Activated naive CD8-positive, alpha-beta T cell treated with anti-CD3 and anti-CD28 coated beads, Interleukin-2, amount 50 U/mL, for 24 hours (primary cell): ENCODE measurements around the gene CACNA1C.
A peak's percentile ranks its signal among the peaks of the same experiment; 100 is the strongest.

Source experiments
- ATAC-seq: fragments of 150-1000 bp; cut with Tn5 transposase; one replicate; pipeline ENCODE4 v1.10.0; 2021
- DNase-seq: peaks from one replicate; pipeline ENCODE4 v3.0.0; 2021
- H3K27ac Mint-ChIP-seq: one replicate; pipeline ENCODE4 v1.8.0; 2021; ENCODE audit warnings: mild to moderate bottlenecking, mixed read lengths
- H3K27me3 Mint-ChIP-seq: one replicate; pipeline ENCODE4 v1.8.0; 2021; ENCODE audit warnings: mixed read lengths
- H3K36me3 Mint-ChIP-seq: one replicate; pipeline ENCODE4 v1.8.0; 2021; ENCODE audit warnings: low read depth, mixed read lengths
- H3K4me1 Mint-ChIP-seq: one replicate; pipeline ENCODE4 v1.8.0; 2021; ENCODE audit warnings: mixed read lengths
- H3K4me3 Mint-ChIP-seq: one replicate; pipeline ENCODE4 v1.8.0; 2021; ENCODE audit warnings: mild to moderate bottlenecking, moderate library complexity, mixed read lengths
- H3K9me3 Mint-ChIP-seq: one replicate; pipeline ENCODE4 v1.8.0; 2021; ENCODE audit warnings: mixed read lengths

CACNA1C gene

GRCh38 chr12:2019126-2019525, 33.7 kb upstream of the CACNA1C start:
- H3K4me1 Mint-ChIP-seq: peaks cover 5% of the 10 kb centered on the region
- no peak for ATAC-seq
- H3K9me3 Mint-ChIP-seq: no peaks in the 10 kb centered on the region
- H3K36me3 Mint-ChIP-seq: no peaks in the 10 kb centered on the region
- no peak overlapping the region for H3K27ac Mint-ChIP-seq
- H3K27me3 Mint-ChIP-seq: peaks cover 19% of the 10 kb centered on the region
- no peak for DNase-seq
- H3K4me3 Mint-ChIP-seq: no peak overlapping the region

DNA sequence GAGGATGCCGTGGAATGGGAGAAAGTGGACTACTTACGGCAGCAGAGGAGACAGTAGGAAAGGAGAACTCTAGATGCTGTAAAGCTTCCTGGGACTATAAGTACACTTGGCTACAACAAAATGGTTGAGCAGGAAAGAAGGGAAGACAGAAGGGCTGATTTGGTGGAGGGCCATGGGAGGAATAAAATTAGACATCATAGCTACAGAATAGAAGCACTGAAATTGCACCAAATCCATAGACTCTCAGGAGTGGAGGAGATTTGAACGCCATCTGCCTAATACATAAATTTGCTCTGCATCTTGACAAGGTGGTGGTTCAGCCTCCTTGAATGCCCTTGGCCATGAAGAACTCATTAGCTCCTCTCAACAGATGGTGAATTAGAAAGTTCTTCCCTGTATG, 32.3 kb upstream of the CACNA1C start:
- Mint-ChIP-seq H3K36me3 (no peaks in the 10 kb centered on the region), H3K4me3 (no peak overlapping the region), H3K27me3 (peaks cover 19% of the 10 kb centered on the region), H3K4me1 (peaks cover 5% of the 10 kb centered on the region), H3K27ac (no peak overlapping the region), H3K9me3 (no peaks in the 10 kb centered on the region)
- DNase-seq (no peak), ATAC-seq (no peak)

- H3K9me3 Mint-ChIP-seq: no peaks in the 10 kb centered on the region
- H3K27ac Mint-ChIP-seq: no peak overlapping the region
- ATAC-seq: no peak
- no peaks in the 10 kb centered on the region for H3K4me1 Mint-ChIP-seq
- H3K4me3 Mint-ChIP-seq: no peak overlapping the region
- DNase-seq: no peak
- peaks cover 17% of the 10 kb centered on the region for H3K27me3 Mint-ChIP-seq
- no peaks in the 10 kb centered on the region for H3K36me3 Mint-ChIP-seq
These were observed 29.4 kb upstream of the CACNA1C start for GRCh38 chr12:2023365-2023764.

GRCh38 chr12:2027351-2027750, 25.4 kb upstream of the CACNA1C start:
- Mint-ChIP-seq H3K4me1 (no peaks in the 10 kb centered on the region), H3K27me3 (peaks cover 14% of the 10 kb centered on the region), H3K4me3 (no peak overlapping the region), H3K9me3 (no peaks in the 10 kb centered on the region), H3K27ac (no peak overlapping the region), H3K36me3 (no peaks in the 10 kb centered on the region)
- ATAC-seq: no peak
- DNase-seq: no peak

DNA sequence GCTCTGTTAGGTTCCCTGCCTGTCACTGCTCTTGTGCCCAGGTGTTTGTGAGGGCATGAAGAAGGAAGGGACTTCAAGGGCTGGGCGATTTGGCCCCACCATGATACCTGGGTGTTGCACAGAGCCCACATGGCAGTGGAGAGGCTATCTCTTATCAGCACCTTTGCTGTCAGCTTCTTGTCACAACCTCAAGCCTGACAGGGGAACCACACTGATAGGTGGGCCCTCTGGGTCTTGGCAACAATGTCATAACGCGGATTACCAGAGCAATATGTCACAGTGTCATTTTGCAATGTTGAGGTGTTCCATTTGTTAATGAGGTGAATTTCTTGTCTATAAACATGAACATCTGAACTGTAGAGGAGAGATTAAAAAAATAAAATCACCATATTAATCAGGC, 22.9 kb upstream of the CACNA1C start:
- Mint-ChIP-seq H3K27ac (no peak overlapping the region), H3K9me3 (no peaks in the 10 kb centered on the region)
- no peak for ATAC-seq

DNA sequence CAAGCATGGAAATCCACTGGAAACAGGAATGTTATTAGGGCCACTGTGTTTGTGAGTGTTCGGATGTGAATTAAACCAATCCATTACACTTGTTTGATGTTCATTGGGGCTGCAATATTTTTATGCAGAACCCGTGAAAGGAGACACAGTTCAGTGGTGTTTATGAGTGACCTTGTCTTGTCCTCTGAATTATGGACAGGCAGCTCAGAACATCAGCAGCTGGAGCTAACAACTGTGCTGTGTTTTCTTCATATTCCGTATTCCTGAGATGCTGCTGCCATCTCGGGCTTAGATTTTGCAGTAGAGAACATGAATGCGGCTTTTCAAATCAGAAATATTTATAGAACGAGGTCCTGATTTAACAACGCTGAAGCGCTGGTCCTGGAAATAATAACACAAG, 20.3 kb upstream of the CACNA1C start:
- no peaks in the 10 kb centered on the region for H3K9me3 Mint-ChIP-seq
- ATAC-seq (no peak), DNase-seq (no peak)
- H3K36me3 Mint-ChIP-seq: no peaks in the 10 kb centered on the region
- H3K27ac Mint-ChIP-seq: no peak overlapping the region
- peaks cover 36% of the 10 kb centered on the region for H3K27me3 Mint-ChIP-seq
- no peak overlapping the region for H3K4me3 Mint-ChIP-seq
- peaks cover 12% of the 10 kb centered on the region for H3K4me1 Mint-ChIP-seq

More for the DNA sequence above, 22.9 kb upstream of the CACNA1C start:
- DNase-seq: no peak
- no peaks in the 10 kb centered on the region for H3K36me3 Mint-ChIP-seq
- H3K4me3 Mint-ChIP-seq: no peak overlapping the region
- H3K27me3 Mint-ChIP-seq: peaks cover 23% of the 10 kb centered on the region
- H3K4me1 Mint-ChIP-seq: peaks cover 4% of the 10 kb centered on the region

- peak; percentile 94 for ATAC-seq
- Mint-ChIP-seq H3K27me3 (peaks cover 37% of the 10 kb centered on the region), H3K27ac (no peak overlapping the region), H3K4me3 (peak overlapping the region; percentile 63), H3K36me3 (no peaks in the 10 kb centered on the region), H3K4me1 (peaks cover 12% of the 10 kb centered on the region), H3K9me3 (no peaks in the 10 kb centered on the region)
- DNase-seq: peak; percentile 91
These were observed 18.0 kb upstream of the CACNA1C start for GRCh38 chr12:2034633-2035430.

- H3K4me1 Mint-ChIP-seq: peaks cover 12% of the 10 kb centered on the region
These were observed 17.2 kb upstream of the CACNA1C start for GRCh38 chr12:2035431-2036055.

GRCh38 chr12:2039034-2039433, 13.8 kb upstream of the CACNA1C start:
- peaks cover 28% of the 10 kb centered on the region for H3K27me3 Mint-ChIP-seq
- no peaks in the 10 kb centered on the region for H3K36me3 Mint-ChIP-seq
- H3K9me3 Mint-ChIP-seq: no peaks in the 10 kb centered on the region
- H3K4me1 Mint-ChIP-seq: peaks cover 12% of the 10 kb centered on the region
- ATAC-seq (no peak), DNase-seq (no peak)
- H3K27ac Mint-ChIP-seq: no peak overlapping the region
- H3K4me3 Mint-ChIP-seq: no peak overlapping the region

More at GRCh38 chr12:2035431-2036055, 17.2 kb upstream of the CACNA1C start:
- Mint-ChIP-seq H3K4me3 (peak overlapping the region; percentile 63), H3K9me3 (no peaks in the 10 kb centered on the region), H3K27me3 (peaks cover 35% of the 10 kb centered on the region), H3K27ac (no peak overlapping the region), H3K36me3 (no peaks in the 10 kb centered on the region)
- ATAC-seq (no peak), DNase-seq (no peak)

GRCh38 chr12:2043054-2043453, 9.7 kb upstream of the CACNA1C start:
- Mint-ChIP-seq H3K4me1 (no peaks in the 10 kb centered on the region), H3K36me3 (no peaks in the 10 kb centered on the region), H3K27ac (no peak overlapping the region), H3K27me3 (peaks cover 24% of the 10 kb centered on the region), H3K9me3 (no peaks in the 10 kb centered on the region), H3K4me3 (no peak overlapping the region)
- DNase-seq: no peak
- no peak for ATAC-seq

DNA sequence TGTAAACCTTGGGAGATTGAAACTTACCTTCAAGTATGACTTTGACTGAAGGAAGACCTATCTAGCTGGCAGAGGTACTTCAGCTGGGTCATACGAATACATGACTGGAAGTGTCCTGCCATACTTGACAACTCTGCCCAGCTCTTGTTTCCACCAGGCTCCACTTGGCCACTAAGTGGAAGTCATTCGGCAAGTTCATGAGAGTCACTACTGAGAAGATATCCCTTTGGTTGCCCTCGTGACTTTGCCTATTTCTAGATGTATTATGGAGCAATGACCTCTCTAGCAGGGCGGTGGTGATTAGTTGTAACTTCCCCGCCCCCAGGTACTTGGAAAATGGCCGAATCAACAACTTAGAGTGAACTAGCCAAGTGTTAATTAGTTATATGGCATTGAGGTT, 8.6 kb upstream of the CACNA1C start:
- H3K36me3 Mint-ChIP-seq: no peaks in the 10 kb centered on the region
- no peak for DNase-seq
- peaks cover 31% of the 10 kb centered on the region for H3K27me3 Mint-ChIP-seq
- H3K4me3 Mint-ChIP-seq: no peak overlapping the region
- no peak overlapping the region for H3K27ac Mint-ChIP-seq
- ATAC-seq: no peak
- H3K4me1 Mint-ChIP-seq: no peaks in the 10 kb centered on the region
- H3K9me3 Mint-ChIP-seq: no peaks in the 10 kb centered on the region

DNA sequence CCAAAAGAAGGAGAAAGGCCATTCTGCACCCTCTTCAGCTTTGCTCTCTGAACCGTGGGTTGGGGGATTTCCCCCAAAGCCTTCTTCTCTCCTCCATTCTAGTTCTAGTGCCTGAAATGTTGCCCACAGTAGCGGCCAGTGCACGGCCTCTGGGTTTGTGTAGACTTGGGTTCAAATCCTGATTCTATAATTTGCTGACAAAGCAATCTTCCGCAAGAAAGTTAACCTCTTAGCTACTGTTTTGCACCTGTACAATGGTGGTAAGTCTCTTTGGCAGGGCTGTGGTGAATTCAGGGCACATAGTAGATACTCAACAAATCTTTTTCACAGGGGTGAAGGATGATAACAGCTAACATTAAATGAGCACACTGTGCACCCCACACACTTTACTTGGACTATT, 5.8 kb upstream of the CACNA1C start:
- no peaks in the 10 kb centered on the region for H3K36me3 Mint-ChIP-seq
- no peak overlapping the region for H3K27ac Mint-ChIP-seq
- peaks cover 9% of the 10 kb centered on the region for H3K4me1 Mint-ChIP-seq
- no peak overlapping the region for H3K4me3 Mint-ChIP-seq
- no peaks in the 10 kb centered on the region for H3K9me3 Mint-ChIP-seq
- no peak for ATAC-seq
- peaks cover 48% of the 10 kb centered on the region for H3K27me3 Mint-ChIP-seq
- DNase-seq: no peak

- no peak overlapping the region for H3K4me3 Mint-ChIP-seq
- DNase-seq (no peak), ATAC-seq (no peak)
- peaks cover 11% of the 10 kb centered on the region for H3K4me1 Mint-ChIP-seq
- H3K36me3 Mint-ChIP-seq: no peaks in the 10 kb centered on the region
- peaks cover 51% of the 10 kb centered on the region for H3K27me3 Mint-ChIP-seq
- no peaks in the 10 kb centered on the region for H3K9me3 Mint-ChIP-seq
- H3K27ac Mint-ChIP-seq: no peak overlapping the region
These were observed 5.0 kb upstream of the CACNA1C start for GRCh38 chr12:2047752-2048151.

- Mint-ChIP-seq H3K27ac (no peak overlapping the region), H3K27me3 (peaks cover 54% of the 10 kb centered on the region), H3K36me3 (no peaks in the 10 kb centered on the region), H3K4me3 (no peak overlapping the region), H3K9me3 (no peaks in the 10 kb centered on the region), H3K4me1 (peaks cover 20% of the 10 kb centered on the region)
- DNase-seq (no peak), ATAC-seq (no peak)
These were observed 2.9 kb upstream of the CACNA1C start for GRCh38 chr12:2049604-2050540.
